ENCODE measurements around the gene PES1.
"Not testable (repeated sequence)": the region's sequence is repeated elsewhere in the genome, so short reads cannot be mapped to it uniquely, and the experiment has no call there.

PES1 gene

GRCh38 chr22:30555282-30556210, 36.2 kb downstream of the PES1 start:
- no peak for DNase-seq (ENCODE audit: low read depth in 2 of 2)

GRCh38 chr22:30553971-30554370, 37.7 kb downstream of the PES1 start:
- no peak for DNase-seq (ENCODE audit: low read depth in 2 of 2)

- no peak for DNase-seq (ENCODE audit: low read depth in 2 of 2)
Measured at GRCh38 chr22:30552719-30553118, 39.0 kb downstream of the PES1 start.

GRCh38 chr22:30551813-30552212, 39.9 kb downstream of the PES1 start:
- not testable (repeated sequence) for DNase-seq (ENCODE audit: low read depth in 2 of 2)

- no peak for DNase-seq (ENCODE audit: low read depth in 2 of 2)
Measured at GRCh38 chr22:30547188-30547587, 44.5 kb downstream of the PES1 start.

- DNase-seq (ENCODE audit: low read depth in 2 of 2) = no peak
Measured at GRCh38 chr22:30546616-30547015, 45.1 kb downstream of the PES1 start, which contains the start of gene SEC14L6. Gene SEC14L6, minus strand, starts transcription at chr22:30546741. Its CDS starts 59 bp downstream, at chr22:30546682.

GRCh38 chr22:30542811-30543188, 48.9 kb downstream of the PES1 start:
- DNase-seq (ENCODE audit: low read depth in 2 of 2) = no peak

GRCh38 chr22:30541961-30542810, 49.5 kb downstream of the PES1 start:
- no peak for DNase-seq (ENCODE audit: low read depth in 2 of 2)

GRCh38 chr22:30541511-30541910, 50.2 kb downstream of the PES1 start:
- not testable (repeated sequence) for DNase-seq (ENCODE audit: low read depth in 2 of 2)

- DNase-seq (ENCODE audit: low read depth in 2 of 2) = no peak
Measured at GRCh38 chr22:30539368-30539767, 52.3 kb downstream of the PES1 start.

- no peak for DNase-seq (ENCODE audit: low read depth in 2 of 2)
Measured at GRCh38 chr22:30538280-30538679, 53.4 kb downstream of the PES1 start.

- DNase-seq (ENCODE audit: low read depth in 2 of 2) = no peak
Measured at GRCh38 chr22:30537083-30537731, 54.5 kb downstream of the PES1 start.

GRCh38 chr22:30535182-30535581, 56.5 kb downstream of the PES1 start:
- no peak for DNase-seq (ENCODE audit: low read depth in 2 of 2)

- no peak for DNase-seq (ENCODE audit: low read depth in 2 of 2)
Measured at GRCh38 chr22:30531651-30532608, 59.8 kb downstream of the PES1 start.

- no peak for DNase-seq (ENCODE audit: low read depth in 2 of 2)
Measured at GRCh38 chr22:30526656-30527055, 65.1 kb downstream of the PES1 start.
